GM18868 (cell line): Measurements from ENCODE around the gene CERS6.
"Not testable (repeated sequence)": the region's sequence is repeated elsewhere in the genome, so short reads cannot be mapped to it uniquely, and the experiment has no call there.

Experiments used
- ATAC-seq: cut with Tn5 transposase; IDR thresholded peaks from one replicate; pipeline ENCODE4 v1.9.1; 2021; ENCODE audit warnings: mild to moderate bottlenecking, moderate library complexity; ENCODE audit not compliant: unreplicated experiment

Gene CERS6

GRCh38 chr2:168753765-168754329, 297.8 kb downstream of the CERS6 start:
- no peak for ATAC-seq

GRCh38 chr2:168757223-168757622, 301.2 kb downstream of the CERS6 start:
- ATAC-seq = no peak

GRCh38 chr2:168758970-168759820, 303.1 kb downstream of the CERS6 start:
- peak; percentile 92 for ATAC-seq

DNA sequence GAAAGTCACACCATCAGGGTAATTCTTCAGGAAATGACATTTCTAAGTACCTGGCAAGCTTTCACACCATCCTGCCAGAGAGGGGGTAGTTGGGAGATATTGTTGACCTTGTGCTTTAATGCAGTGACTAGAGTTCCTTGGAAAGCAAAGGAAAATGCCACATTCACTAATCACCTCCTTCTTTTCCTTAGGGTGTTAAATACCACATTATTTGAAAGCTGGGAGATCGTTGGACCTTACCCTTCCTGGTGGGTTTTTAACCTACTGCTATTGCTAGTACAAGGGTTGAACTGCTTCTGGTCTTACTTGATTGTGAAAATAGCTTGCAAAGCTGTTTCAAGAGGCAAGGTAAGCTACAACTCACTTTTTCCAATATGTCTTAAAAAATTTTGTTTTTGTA, 309.3 kb downstream of the CERS6 start:
- no peak for ATAC-seq

- ATAC-seq = no peak
These were observed 310.5 kb downstream of the CERS6 start for GRCh38 chr2:168766600-168766999.

GRCh38 chr2:168767258-168767657, 311.2 kb downstream of the CERS6 start:
- ATAC-seq = no peak

DNA sequence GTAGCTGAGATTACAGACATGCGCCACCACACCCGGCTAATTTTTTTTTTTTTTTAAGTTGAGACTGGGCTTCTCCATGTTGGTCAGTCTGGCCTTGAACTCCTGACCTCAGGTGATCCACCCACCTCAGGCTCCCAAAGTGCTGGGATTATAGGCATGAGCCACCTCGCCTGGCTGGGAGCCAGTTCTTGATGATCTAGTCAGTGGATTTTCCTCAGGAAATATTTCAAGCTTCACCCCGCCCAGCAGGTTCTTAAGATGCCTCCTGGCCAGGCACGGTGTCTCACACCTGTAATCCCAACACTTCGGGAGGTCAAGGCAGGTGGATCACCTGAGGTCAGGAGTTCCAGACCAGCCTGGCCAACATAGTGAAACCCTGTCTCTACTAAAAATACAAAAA, 312.3 kb downstream of the CERS6 start:
- not testable (repeated sequence) for ATAC-seq

DNA sequence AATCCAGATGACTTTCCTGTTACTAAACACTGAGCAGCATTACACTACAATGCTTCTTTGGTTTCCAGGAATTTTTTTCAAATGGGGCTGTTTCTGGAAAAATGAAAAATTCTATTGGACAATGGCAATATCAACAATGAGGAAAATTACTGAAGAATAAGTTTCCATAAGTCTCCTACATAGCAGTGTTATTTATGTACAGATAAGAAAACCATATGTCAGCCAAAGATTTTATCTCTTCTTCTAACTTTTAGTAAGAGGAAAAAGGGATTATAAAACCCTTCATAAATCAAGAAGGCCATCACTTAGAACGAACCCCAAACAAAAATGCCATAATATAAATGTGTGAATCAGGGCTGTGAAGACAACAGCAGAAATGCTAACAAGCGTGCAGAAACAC, 314.7 kb downstream of the CERS6 start:
- ATAC-seq = no peak

DNA sequence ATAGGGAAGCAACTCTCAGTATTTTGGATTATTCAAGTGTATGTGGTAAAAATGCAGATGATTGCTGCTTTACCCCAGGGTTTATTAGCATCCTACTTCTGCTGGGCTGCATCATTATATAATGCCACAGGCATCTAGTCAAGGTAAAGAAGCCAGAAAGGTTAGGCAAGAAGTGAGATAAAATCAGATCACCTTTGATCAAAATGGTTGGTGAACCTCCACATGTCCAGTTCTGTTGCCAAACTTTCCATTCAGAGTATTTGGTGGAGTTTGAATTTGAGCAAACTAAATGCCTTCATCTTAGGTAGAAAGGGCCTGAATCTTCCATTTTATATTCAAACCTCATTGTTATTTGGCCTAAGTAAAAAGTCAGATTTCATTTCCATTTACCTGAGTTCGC, 316.6 kb downstream of the CERS6 start:
- no peak for ATAC-seq

DNA sequence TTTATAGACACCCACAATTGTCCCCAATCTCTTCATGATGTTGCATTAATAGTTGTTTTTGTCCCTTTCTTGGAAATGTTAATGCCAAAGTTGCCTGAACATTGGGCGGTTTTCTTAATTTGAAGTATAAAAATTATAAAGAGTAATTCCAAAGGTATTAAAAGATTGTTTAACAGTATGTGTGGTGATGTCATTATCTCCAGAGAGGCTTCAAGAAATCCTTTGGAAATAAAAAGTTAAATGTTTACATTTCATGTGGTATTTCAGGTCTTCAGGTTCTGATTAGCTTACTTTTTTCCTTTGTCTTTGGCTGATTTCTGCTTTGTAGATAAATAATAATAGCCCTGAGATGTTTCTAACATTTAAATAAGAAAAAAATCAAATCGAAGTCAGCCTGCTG, 317.1 kb downstream of the CERS6 start:
- no peak for ATAC-seq

DNA sequence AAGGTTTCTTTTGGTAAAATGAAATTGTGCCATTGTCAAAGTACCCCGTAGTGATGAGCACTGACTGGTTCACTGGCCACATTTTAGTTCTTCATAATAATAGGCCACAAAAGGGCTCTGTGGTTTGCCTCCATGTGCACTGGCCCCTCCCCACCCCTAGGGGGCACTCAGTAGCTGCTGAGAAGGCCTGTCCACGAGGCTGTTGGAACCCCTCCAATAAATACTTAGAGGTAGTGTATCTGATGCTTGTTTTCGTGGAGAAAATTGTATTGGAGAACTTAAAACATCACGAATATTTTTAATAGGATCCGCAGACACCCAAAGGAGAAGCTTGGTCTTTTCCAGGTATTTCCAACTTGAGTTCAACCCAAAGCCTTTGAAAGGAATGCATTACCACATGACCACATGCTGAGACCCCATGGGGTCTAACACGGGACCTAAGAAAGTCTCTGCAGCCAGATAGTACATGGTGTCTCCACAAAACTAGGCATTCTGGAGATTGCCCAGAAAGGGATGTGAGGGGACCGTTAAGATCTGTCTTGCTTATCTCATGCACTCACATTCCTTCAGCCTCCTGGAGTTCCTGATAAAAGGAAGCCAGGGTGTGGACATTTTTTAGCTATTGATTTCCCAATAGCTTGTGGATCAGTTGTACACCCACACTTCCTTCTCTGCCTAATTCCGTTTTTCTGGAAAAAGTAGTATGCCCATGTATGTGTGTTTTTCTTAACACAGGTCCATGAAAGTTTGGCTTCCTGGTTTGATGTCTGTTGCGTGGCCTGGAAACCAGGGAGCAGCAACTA, 317.8 kb downstream of the CERS6 start:
- peak; percentile 90 for ATAC-seq

GRCh38 chr2:168775837-168776236, 319.8 kb downstream of the CERS6 start:
- ATAC-seq = no peak

- ATAC-seq = no peak
These were observed 324.6 kb downstream of the CERS6 start for GRCh38 chr2:168780669-168781071.

- ATAC-seq = no peak
These were observed 325.2 kb downstream of the CERS6 start for GRCh38 chr2:168781191-168781817.

DNA sequence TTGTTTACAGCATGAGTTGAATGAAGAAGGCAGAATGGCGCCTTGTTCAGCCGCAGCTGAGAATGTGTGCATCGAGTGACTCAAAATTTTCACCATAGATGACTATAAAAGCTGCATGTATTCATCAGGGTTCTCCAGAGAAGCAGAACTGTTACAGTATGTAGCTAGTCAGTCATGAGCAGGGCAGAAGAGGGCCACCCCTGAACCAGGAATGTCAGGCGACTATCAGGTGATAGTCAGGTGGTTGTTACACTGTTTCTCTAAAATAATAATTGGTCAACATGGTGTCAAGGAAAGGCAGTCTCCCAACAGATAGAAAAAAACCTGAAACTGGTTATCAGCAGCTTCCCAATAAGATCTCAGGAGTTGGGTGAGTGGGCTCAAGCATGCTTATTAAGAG, 326.2 kb downstream of the CERS6 start:
- no peak for ATAC-seq

DNA sequence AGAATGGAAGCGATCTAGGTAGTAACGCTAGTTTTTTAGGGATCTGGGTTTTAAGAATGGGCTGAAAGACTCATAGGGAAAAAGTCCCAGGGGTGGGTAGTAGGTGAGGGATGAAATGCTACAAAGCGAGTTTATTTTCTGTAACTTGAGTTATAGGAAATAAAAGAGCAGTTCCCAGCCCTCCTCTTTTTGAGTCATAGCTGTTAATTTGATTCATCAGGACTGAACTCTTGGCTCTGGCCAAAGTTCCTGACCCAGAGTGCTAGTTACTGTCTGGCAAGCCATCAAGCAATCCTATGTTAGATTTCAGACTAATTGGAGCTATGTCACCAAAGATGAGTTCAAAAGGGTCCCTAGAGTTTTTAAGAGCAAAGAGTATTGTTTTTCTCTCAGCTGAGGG, 328.9 kb downstream of the CERS6 start:
- ATAC-seq = no peak

DNA sequence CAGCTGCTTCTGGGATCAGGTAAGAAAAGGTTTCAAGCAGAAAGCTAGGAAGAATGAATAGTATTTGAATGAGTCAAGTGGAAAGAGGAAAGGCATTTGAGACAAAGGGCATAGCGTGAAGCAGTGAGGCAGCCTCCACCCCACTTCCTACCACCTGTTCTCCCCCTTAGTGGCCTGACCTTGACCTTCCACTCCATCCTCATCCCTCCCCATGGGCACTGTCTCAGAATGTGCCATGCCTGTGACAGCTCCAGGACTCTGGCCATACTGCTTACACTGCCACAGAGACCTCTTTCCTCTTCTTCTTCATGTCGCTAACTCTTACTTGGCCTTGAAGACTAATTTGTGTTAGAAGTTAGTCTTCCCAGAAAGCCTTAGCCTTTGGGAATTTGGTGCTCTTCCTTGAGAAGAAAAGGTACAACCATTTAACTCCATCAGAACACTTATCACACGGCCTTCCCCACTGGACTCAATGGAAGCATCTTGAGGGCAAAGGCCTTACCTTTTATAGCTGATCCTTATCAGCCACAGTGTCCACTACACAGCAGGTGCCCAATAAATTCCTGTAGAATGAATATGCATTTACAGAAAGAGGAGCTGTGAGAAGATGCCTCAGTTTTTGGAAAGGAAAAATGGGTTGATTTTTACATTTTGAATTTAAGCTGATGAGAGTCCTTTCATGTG, 331.2 kb downstream of the CERS6 start:
- no peak for ATAC-seq

DNA sequence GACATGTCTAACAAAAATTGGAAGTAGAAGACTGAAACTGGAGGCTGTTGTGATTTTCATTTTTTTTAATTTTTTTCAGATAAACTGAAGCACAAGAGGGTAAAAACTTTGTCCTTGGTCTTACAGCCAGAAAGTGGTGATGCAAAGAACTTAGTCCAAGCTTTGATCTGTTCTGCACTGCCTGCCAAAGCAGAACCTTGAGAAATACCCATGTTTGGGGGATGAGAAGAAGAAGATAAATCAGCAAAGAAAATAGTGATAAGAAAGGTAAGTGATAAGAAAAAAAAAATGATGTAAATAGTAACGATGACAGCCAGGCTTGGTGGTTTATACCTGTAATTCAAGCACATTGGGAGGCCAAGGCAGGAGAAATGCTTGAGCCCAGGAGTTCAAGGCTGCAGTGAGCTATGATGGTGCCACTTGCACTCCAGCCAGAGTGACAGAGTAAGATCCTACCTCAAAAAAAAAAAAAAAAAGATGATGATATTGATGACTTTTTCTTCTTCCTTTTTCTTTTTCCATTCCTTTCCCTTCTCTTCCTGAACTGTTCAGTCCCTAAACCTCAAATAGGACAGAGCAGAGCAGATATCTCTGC, 331.8 kb downstream of the CERS6 start:
- ATAC-seq = no peak

- ATAC-seq = no peak
These were observed 333.7 kb downstream of the CERS6 start for GRCh38 chr2:168789776-168790175.

- ATAC-seq = no peak
These were observed 334.3 kb downstream of the CERS6 start for GRCh38 chr2:168790226-168790902.
